GM12878 (cell line): ENCODE results near the gene ECI1. TPM values are rescaled to one million over a fixed set of nuclear protein-coding genes. Genes with fewer than 3 reads are reported as not detected.

Experiments
- ATAC-seq: fragments of 200-7000 bp; cut with Tn5 transposase; 3 replicates; pipeline ENCODE4 v1.9.1; 2020; ENCODE audit warnings: mild to moderate bottlenecking, moderate library complexity
- BruUV-seq: library from RNA; stranded (reverse); fragments of 400-500 nt; replicated peaks from 2 replicates; lab custom pipeline; 2021; lab: Mats Ljungman, UMichigan
- CTCF ChIA-PET: fragments of 300-600 bp; sonication (Branson Sonifier 250); formaldehyde crosslinking; extraction: SDS; loops from one replicate; lab custom pipeline; 2021; ENCODE audit warnings: inconsistent platforms; lab: Yijun Ruan, JAX
- POLR2A ChIA-PET: fragments of 350-600 bp; formaldehyde crosslinking; extraction: SDS; loops from one replicate; lab custom pipeline; 2021; ENCODE audit warnings: inconsistent platforms; lab: Charles Lee
- RAD21 ChIA-PET: fragments of 300-600 bp; sonication (Branson Sonifier 250); formaldehyde crosslinking; loops from one replicate; lab custom pipeline; 2023; ENCODE audit warnings: antibody characterized with exemption; ENCODE audit not compliant: unreplicated experiment; lab: Charles Lee
- SMC1A ChIA-PET: fragments of 300-600 bp; sonication (Branson Sonifier 250); formaldehyde crosslinking; loops from one replicate; lab custom pipeline; 2023; ENCODE audit not compliant: unreplicated experiment, uncharacterized antibody; lab: Charles Lee
- DNase-seq: peaks from one replicate; pipeline ENCODE4 v3.0.0-alpha.2; 2011; ENCODE audit warnings: low read depth, low spot score
- FAIRE-seq: peaks from 3 replicates; lab custom pipeline; 2011; peaks lifted over from hg19 to GRCh38; lab: Jason Lieb, UNC
- H2AFZ ChIP-seq: 2 replicates; pipeline ENCODE4 v1.6.0; 2011; ENCODE audit warnings: low read depth, low read length, control low read depth; ENCODE audit not compliant: control insufficient read depth
- H3K27ac ChIP-seq: 2 replicates; pipeline ENCODE4 v1.5.1; 2011; ENCODE audit warnings: control low read depth; ENCODE audit not compliant: control insufficient read depth, insufficient read depth
- H3K27me3 ChIP-seq, 2 experiments: replicated peaks in 1 of 2; 2 replicates each; pipeline versions ENCODE4 v1.6.0 to v1.6.1; 2011; ENCODE audit warnings: low read length in 1 of 2; ENCODE audit not compliant: control insufficient read depth in 2 of 2, insufficient read depth in 2 of 2
- H3K36me3 ChIP-seq, 2 experiments: 2 replicates each; pipeline ENCODE4 v1.5.1; 2011; ENCODE audit warnings: low read length in 1 of 2; ENCODE audit not compliant: control insufficient read depth in 2 of 2, insufficient read depth in 2 of 2
- H3K4me1 ChIP-seq: 2 replicates; pipeline ENCODE4 v1.6.1; 2011; ENCODE audit warnings: mild to moderate bottlenecking, low read length, moderate library complexity, mixed read lengths; ENCODE audit not compliant: control insufficient read depth, insufficient read depth
- H3K4me2 ChIP-seq: 2 replicates; pipeline ENCODE4 v1.6.0; 2011; ENCODE audit warnings: control low read depth; ENCODE audit not compliant: control insufficient read depth, insufficient read depth
- H3K4me3 ChIP-seq: fragments of 200-600 bp; sonication (generic); 2 replicates; pipeline ENCODE4 v1.5.1; 2016
- H3K79me2 ChIP-seq: 2 replicates; pipeline ENCODE4 v1.6.0; 2011; ENCODE audit warnings: low read length; ENCODE audit not compliant: control insufficient read depth, insufficient read depth
- H3K9ac ChIP-seq: 2 replicates; pipeline ENCODE4 v1.8.0; 2011; ENCODE audit warnings: low read length, control low read depth, mixed read lengths; ENCODE audit not compliant: control insufficient read depth, insufficient read depth
- H3K9me3 ChIP-seq: replicated peaks from 3 replicates; pipeline ENCODE4 v1.5.1; 2011; ENCODE audit warnings: mild to moderate bottlenecking, low read length; ENCODE audit not compliant: control insufficient read depth, insufficient read depth
- H4K20me1 ChIP-seq: 2 replicates; pipeline ENCODE4 v1.6.0; 2011; ENCODE audit not compliant: control insufficient read depth, insufficient read depth
- EGR1 ChIP-seq, 2 experiments: IDR thresholded peaks; 1 replicate in 1 of 2; 2 replicates in 1 of 2; pipeline ENCODE4 v1.6.1; 2011 to 2012; ENCODE audit warnings: low read depth in 2 of 2, low read length in 2 of 2, borderline replicate concordance in 1 of 2, mild to moderate bottlenecking in 1 of 2, moderate library complexity in 1 of 2
- JUNB ChIP-seq: IDR thresholded peaks from 2 replicates; pipeline ENCODE4 v1.6.1; 2016; ENCODE audit warnings: antibody characterized with exemption, mild to moderate bottlenecking
- KAT2A ChIP-seq: conservative IDR thresholded peaks from 2 replicates; pipeline ENCODE4 v1.6.1; 2011; ENCODE audit warnings: low read depth, low read length; ENCODE audit not compliant: control insufficient read depth
- NFIC ChIP-seq: IDR thresholded peaks from 2 replicates; pipeline ENCODE4 v1.6.1; 2012; ENCODE audit warnings: low read depth, mild to moderate bottlenecking, inconsistent platforms, low read length, moderate library complexity
- NKRF ChIP-seq: fragments of 450-650 bp; conservative IDR thresholded peaks from 2 replicates; pipeline ENCODE4 v1.6.1; 2017; ENCODE audit warnings: mild to moderate bottlenecking, moderate library complexity
- POLR2A ChIP-seq: IDR thresholded peaks from 2 replicates; pipeline ENCODE4 v1.6.1; 2011; ENCODE audit warnings: low read depth, mild to moderate bottlenecking, low read length
- RB1 ChIP-seq: fragments of 450-650 bp; formaldehyde crosslinking; IDR thresholded peaks from 2 replicates; pipeline ENCODE4 v1.6.1; 2017; ENCODE audit warnings: mild to moderate bottlenecking, borderline replicate concordance
- SMAD1 ChIP-seq: fragments of 450-650 bp; IDR thresholded peaks from 2 replicates; pipeline ENCODE4 v1.6.1; 2018; ENCODE audit warnings: mild to moderate bottlenecking, low read depth; ENCODE audit not compliant: partially characterized antibody
- SPI1 ChIP-seq: IDR thresholded peaks from 2 replicates; pipeline ENCODE4 v1.6.1; 2011; ENCODE audit warnings: low read depth, mild to moderate bottlenecking, low read length, moderate library complexity, borderline replicate concordance; ENCODE audit not compliant: insufficient read depth
- ZNF592 ChIP-seq: fragments of 450-650 bp; IDR thresholded peaks from 2 replicates; pipeline ENCODE4 v1.6.1; 2017; ENCODE audit warnings: mild to moderate bottlenecking, moderate library complexity
- WGBS: methylation state at CpG from one replicate; pipeline ENCODE4 v1.1.6; 2016; ENCODE audit warnings: low lambda C conversion rate; ENCODE audit not compliant: insufficient replicate concordance, insufficient coverage; ENCODE audit errors: missing lambda C conversion rate; 5-methylcytosine and 5-hydroxymethylcytosine counted together
- in situ Hi-C: fragments of 300-500 bp; cut with MboI; formaldehyde crosslinking; loops from 9 replicates; pipeline ENCODE4 v1.14.3; 2018; ENCODE audit warnings: mixed read lengths
- intact Hi-C: fragments of 100-400 bp; cut with micrococcal nuclease; formaldehyde crosslinking; loops from one replicate; pipeline ENCODE4 v1.14.2; 2022; ENCODE audit not compliant: unreplicated experiment
- polyA plus RNA-seq, 11 experiments: library from polyadenylated mRNA; depleted of rRNA in 4 of 11; unstranded in 6 of 11; stranded (reverse) in 5 of 11; fragments of >200 nt; fragmentation: Nextera tagmentation in 4 of 11; fragmentation: Illumina TruSeq in 1 of 11; extraction: Ambion mirVana in 4 of 11; extraction: Trizol in 1 of 11; gene quantifications; 1 replicate in 1 of 11; 2 replicates in 10 of 11; pipeline versions ENCODE4 v1.2.1 to v1.2.3, GENCODE V29; 2011 to 2016; ENCODE audit warnings: inconsistent platforms in 2 of 11, missing spikeins in 2 of 11, low read depth in 1 of 11
- total RNA-seq, 4 experiments: library from RNA; depleted of rRNA in 3 of 4; stranded (reverse); fragments of >200 nt in 3 of 4; fragmentation: Illumina TruSeq in 1 of 4; extraction: Trizol in 1 of 4; gene quantifications; 2 replicates each; pipeline versions ENCODE4 v1.2.1 to v1.2.3, GENCODE V29; 2013 to 2021
- TF ChIP-seq, protein P1 (sequence below): fragments of 450-650 bp; IDR thresholded peaks from 2 replicates; pipeline ENCODE4 v1.6.1; 2017; ENCODE audit warnings: mild to moderate bottlenecking, moderate library complexity

The ECI1 gene
- total and polyA plus RNA-seq, 10 of the 15 experiments (the other 5 are each of a cell fraction or from before 2014, with no cell fraction given): 2.2 to 82.1 (median 24.8) TPM

DNA sequence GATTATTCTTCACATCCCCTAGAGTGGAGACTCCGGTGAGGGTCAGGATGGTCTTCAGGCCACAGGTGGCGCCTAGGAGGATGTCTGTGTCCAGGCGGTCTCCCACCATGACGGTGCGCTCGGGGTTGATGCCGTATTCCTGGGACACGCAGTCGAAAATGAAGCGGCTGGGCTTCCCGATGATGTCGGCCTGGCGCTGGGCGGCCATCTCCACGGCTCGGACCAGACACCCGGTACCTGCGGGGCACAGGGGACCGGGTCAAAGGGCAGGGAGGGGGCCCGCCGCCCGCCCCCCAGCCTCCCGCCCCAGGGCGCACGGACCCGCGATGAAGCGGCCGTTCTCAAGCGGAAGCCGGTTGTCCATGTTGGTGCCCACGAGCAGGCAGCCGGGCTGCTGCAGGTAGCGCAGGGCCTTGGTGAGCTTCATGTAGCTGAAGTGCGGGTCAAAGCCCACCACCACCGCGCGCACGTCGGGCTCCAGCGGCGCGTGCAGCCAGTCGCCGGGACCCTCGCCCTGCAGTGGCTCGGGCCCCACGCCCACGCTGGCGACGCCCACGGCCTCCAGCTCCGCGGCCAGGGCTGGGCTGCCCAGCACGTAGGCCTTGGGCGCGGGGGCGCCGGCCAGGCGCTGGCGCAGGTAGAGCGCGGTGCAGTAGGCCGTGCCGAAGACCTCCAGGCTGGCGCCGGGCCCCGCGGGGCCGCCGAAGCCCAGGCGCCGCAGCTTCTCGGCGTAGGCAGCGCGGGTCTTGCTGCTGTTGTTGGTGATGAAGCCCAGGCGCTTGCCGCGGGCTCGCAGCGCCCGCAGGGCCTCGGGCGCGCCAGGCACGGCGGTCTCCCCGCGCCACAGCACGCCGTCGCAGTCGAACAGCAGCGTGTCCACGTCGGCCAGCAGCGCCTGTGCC lies 37.3 kb downstream of the ECI1 start:
- FAIRE-seq: no peak
- peaks cover 16% of the 10 kb centered on the region for H3K79me2 ChIP-seq
- H3K4me3 ChIP-seq: peak overlapping the region; percentile 80
- WGBS: 2% methylated on average over 79 of the region's 98 CpGs
- no peak for ATAC-seq
- no peaks in the 10 kb centered on the region for H4K20me1 ChIP-seq
- POLR2A ChIA-PET: interaction anchor here (0.5 to 1.7 kb wide), 9 partner anchors 8 to 389 kb away, joined by 3 to 11 read pairs (median 5); partner anchors contain the start of genes ECI1, MLST8, NTHL1 and TRAF7
- peaks cover 3 to 6% of the 10 kb centered on the region in 2 experiments; a peak in 3 of 4 replicates for H3K36me3 ChIP-seq
- H3K9ac ChIP-seq: peak overlapping the region; percentile 82
- H3K4me1 ChIP-seq: no peaks in the 10 kb centered on the region
- SMC1A ChIA-PET: interaction anchor here (0.7 to 1.0 kb wide), 2 partner anchors 9 to 59 kb away, joined by 3 to 4 read pairs; partner anchors contain the start of genes E4F1 and TRAF7
- DNase-seq: no peak
- in situ Hi-C loops (no loop called here), intact Hi-C loops (no loop called here)
- H2AFZ ChIP-seq: peak overlapping the region; percentile 76
- peak overlapping the region; percentile 65 for H3K27ac ChIP-seq
- CTCF ChIA-PET: interaction anchor here (1.0 to 1.5 kb wide), 2 partner anchors 9 to 19 kb away, joined by 3 to 6 read pairs; partner anchors contain the start of gene MLST8
- peak overlapping the region; percentile 75; the same call in 1 of the 2 replicates for H3K4me2 ChIP-seq
- BruUV-seq: no TSS peak
- H3K27me3 ChIP-seq: no peaks in the 10 kb centered on the region
- no peaks in the 10 kb centered on the region for H3K9me3 ChIP-seq
- RAD21 ChIA-PET: interaction anchor here (0.8 to 1.3 kb wide), 5 partner anchors 8 to 216 kb away, joined by 3 to 7 read pairs (median 4); partner anchors contain the start of genes ECI1 and TRAF7
- TF ChIP-seq RB1: no peak
- peak; percentile 68 for TF ChIP-seq POLR2A
- TF ChIP-seq EGR1 (IDR thresholded peaks at IDR 0.05; ENCODE audit: borderline replicate concordance in 1 of 2, low read depth in 2 of 2, low read length in 2 of 2): peak in 1 of 2 experiments; percentile 79; a peak in 1 of 3 replicates
- TF ChIP-seq ZNF592: no peak
- no peak for TF ChIP-seq KAT2A
- TF ChIP-seq NKRF: peak; percentile 87
- TF ChIP-seq NFIC: no peak
- TF ChIP-seq JUNB: no peak
- TF ChIP-seq SPI1: no peak
- TF ChIP-seq SMAD1: no peak
- TF ChIP-seq, protein P1, sequence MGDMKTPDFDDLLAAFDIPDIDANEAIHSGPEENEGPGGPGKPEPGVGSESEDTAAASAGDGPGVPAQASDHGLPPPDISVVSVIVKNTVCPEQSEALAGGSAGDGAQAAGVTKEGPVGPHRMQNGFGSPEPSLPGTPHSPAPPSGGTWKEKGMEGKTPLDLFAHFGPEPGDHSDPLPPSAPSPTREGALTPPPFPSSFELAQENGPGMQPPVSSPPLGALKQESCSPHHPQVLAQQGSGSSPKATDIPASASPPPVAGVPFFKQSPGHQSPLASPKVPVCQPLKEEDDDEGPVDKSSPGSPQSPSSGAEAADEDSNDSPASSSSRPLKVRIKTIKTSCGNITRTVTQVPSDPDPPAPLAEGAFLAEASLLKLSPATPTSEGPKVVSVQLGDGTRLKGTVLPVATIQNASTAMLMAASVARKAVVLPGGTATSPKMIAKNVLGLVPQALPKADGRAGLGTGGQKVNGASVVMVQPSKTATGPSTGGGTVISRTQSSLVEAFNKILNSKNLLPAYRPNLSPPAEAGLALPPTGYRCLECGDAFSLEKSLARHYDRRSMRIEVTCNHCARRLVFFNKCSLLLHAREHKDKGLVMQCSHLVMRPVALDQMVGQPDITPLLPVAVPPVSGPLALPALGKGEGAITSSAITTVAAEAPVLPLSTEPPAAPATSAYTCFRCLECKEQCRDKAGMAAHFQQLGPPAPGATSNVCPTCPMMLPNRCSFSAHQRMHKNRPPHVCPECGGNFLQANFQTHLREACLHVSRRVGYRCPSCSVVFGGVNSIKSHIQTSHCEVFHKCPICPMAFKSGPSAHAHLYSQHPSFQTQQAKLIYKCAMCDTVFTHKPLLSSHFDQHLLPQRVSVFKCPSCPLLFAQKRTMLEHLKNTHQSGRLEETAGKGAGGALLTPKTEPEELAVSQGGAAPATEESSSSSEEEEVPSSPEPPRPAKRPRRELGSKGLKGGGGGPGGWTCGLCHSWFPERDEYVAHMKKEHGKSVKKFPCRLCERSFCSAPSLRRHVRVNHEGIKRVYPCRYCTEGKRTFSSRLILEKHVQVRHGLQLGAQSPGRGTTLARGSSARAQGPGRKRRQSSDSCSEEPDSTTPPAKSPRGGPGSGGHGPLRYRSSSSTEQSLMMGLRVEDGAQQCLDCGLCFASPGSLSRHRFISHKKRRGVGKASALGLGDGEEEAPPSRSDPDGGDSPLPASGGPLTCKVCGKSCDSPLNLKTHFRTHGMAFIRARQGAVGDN: 0 out of 2 replicates have a peak, but pooled peaks have one; percentile 16
